GM21619 (cell line): Measurements from ENCODE around the gene MUC5AC.
"Not testable (repeated sequence)": the region's sequence is repeated elsewhere in the genome, so short reads cannot be mapped to it uniquely, and the experiment has no call there.

Experiments
- ATAC-seq: cut with Tn5 transposase; IDR thresholded peaks from one replicate; pipeline ENCODE4 v1.9.1; 2021; ENCODE audit not compliant: unreplicated experiment

The MUC5AC gene

GRCh38 chr11:1160231-1161101, 2.7 kb downstream of the MUC5AC start:
- ATAC-seq: no peak

GRCh38 chr11:1161410-1162137, 3.8 kb downstream of the MUC5AC start:
- no peak for ATAC-seq

GRCh38 chr11:1162138-1162475, 4.4 kb downstream of the MUC5AC start:
- ATAC-seq: no peak

GRCh38 chr11:1162491-1163311, 4.9 kb downstream of the MUC5AC start:
- no peak for ATAC-seq

GRCh38 chr11:1163321-1163910, 5.7 kb downstream of the MUC5AC start:
- ATAC-seq: no peak

- ATAC-seq: no peak
These were observed 6.4 kb downstream of the MUC5AC start for GRCh38 chr11:1163911-1164735.

- ATAC-seq: not testable (repeated sequence)
These were observed 7.1 kb downstream of the MUC5AC start for GRCh38 chr11:1164779-1165255.

GRCh38 chr11:1165256-1166041, 7.7 kb downstream of the MUC5AC start:
- no peak for ATAC-seq

GRCh38 chr11:1167256-1167655, 9.5 kb downstream of the MUC5AC start:
- no peak for ATAC-seq

- ATAC-seq: no peak
These were observed 10.0 kb downstream of the MUC5AC start for GRCh38 chr11:1167751-1168231.

GRCh38 chr11:1168256-1168655, 10.5 kb downstream of the MUC5AC start:
- ATAC-seq: no peak

- no peak for ATAC-seq
These were observed 11.0 kb downstream of the MUC5AC start for GRCh38 chr11:1168721-1169161.

- ATAC-seq: no peak
These were observed 13.7 kb downstream of the MUC5AC start for GRCh38 chr11:1171223-1171984.

- no peak for ATAC-seq
These were observed 14.4 kb downstream of the MUC5AC start for GRCh38 chr11:1171985-1172728.

- ATAC-seq: no peak
These were observed 15.0 kb downstream of the MUC5AC start for GRCh38 chr11:1172729-1173117.

GRCh38 chr11:1173396-1173795, 15.6 kb downstream of the MUC5AC start:
- ATAC-seq: not testable (repeated sequence)
